Left lung (tissue), 10 donors: ENCODE data around the gene TCF12. TPM values are rescaled to one million over a fixed set of nuclear protein-coding genes. Genes with fewer than 3 reads are reported as not detected.

Experiments
- ATAC-seq: fragments of 200-7000 bp; cut with Tn5 transposase; one replicate; pipeline ENCODE4 v1.9.1; 2020; ENCODE audit warnings: moderate library complexity
- DNase-seq, 4 donors: peaks; one replicate each; pipeline ENCODE4 v3.0.0-alpha.2; 2013 to 2020
- H3K27ac ChIP-seq, 2 donors: fragments of 200-600 bp; sonication (generic) in 1 of 2; one replicate each; pipeline versions ENCODE4 v1.5.0 to v1.8.0; 2020 to 2021
- H3K27me3 ChIP-seq, 2 donors: fragments of 200-600 bp; sonication (generic) in 1 of 2; one replicate each; pipeline versions ENCODE4 v1.5.0 to v1.8.0; 2020 to 2021
- H3K36me3 ChIP-seq, 2 donors: fragments of 200-600 bp; sonication (generic) in 1 of 2; one replicate each; pipeline versions ENCODE4 v1.5.0 to v1.8.0; 2020 to 2021
- H3K4me1 ChIP-seq, 2 donors: fragments of 200-600 bp; one replicate each; pipeline ENCODE4 v1.8.0; 2021
- H3K4me3 ChIP-seq, 2 donors: fragments of 200-600 bp; sonication (generic) in 1 of 2; one replicate each; pipeline versions ENCODE4 v1.5.0 to v1.8.0; 2020 to 2021; ENCODE audit warnings: mild to moderate bottlenecking in 1 of 2
- H3K9me3 ChIP-seq, 2 donors: fragments of 200-600 bp; sonication (generic) in 1 of 2; one replicate each; pipeline versions ENCODE4 v1.5.0 to v1.8.0; 2020 to 2021
- CTCF ChIP-seq, 2 donors: fragments of 200-600 bp; sonication (generic) in 1 of 2; IDR thresholded peaks; one replicate each; pipeline versions ENCODE4 v1.5.0 to v1.8.0; 2021; ENCODE audit warnings: antibody characterized with exemption in 2 of 2
- intact Hi-C, 2 donors: fragments of 100-400 bp; cut with DNase I; formaldehyde crosslinking; loops; one replicate each; pipeline versions ENCODE4 v1.11.2 to v1.14.2; 2022
- polyA plus RNA-seq, 6 donors: library from polyadenylated mRNA; unstranded; fragments of 120-200 nt; gene quantifications; one replicate each; pipeline ENCODE4 v1.2.1, GENCODE V29; 2013; ENCODE audit not compliant: insufficient read length in 6 of 6
- total RNA-seq, 2 donors: library from RNA; stranded (reverse); fragmentation: NEBNext Ultra II Directional; extraction: Animal tissue kit (Norgen Biotek cat#: 25700); gene quantifications; one replicate each; pipeline ENCODE4 v1.2.1, GENCODE V29; 2021
- donor health status: DM: no; HTN: yes; CAD: no.
- donor health status: DM: no; HTN: no; CAD: no.

Gene TCF12
- total and polyA plus RNA-seq, 8 donors: 106 to 148 (median 130) TPM

- Histone ChIP-seq H3K27me3 (no peaks in the 10 kb centered on the region), H3K9me3 (no peaks in the 10 kb centered on the region), H3K27ac (peak overlapping the region; percentile 13 to 46), H3K36me3 (peaks cover 0 to 18% of the 10 kb centered on the region in 2 donors), H3K4me1 (peaks cover 0 to 4% of the 10 kb centered on the region in 2 donors), H3K4me3 (no peak overlapping the region)
- no peak for TF ChIP-seq CTCF (IDR thresholded peaks at IDR 0.05)
- DNase-seq (no peak), ATAC-seq (no peak)
- intact Hi-C loops: no loop called here
These were observed 310.6 kb downstream of the TCF12 start for GRCh38 chr15:57229051-57229450.

- peaks cover 0 to 34% of the 10 kb centered on the region in 2 donors for H3K36me3 ChIP-seq
These were observed 313.1 kb downstream of the TCF12 start for GRCh38 chr15:57231559-57231958.

GRCh38 chr15:57234156-57234555 lies 315.7 kb downstream of the TCF12 start:
- Histone ChIP-seq H3K9me3 (no peaks in the 10 kb centered on the region), H3K4me3 (no peak overlapping the region), H3K4me1 (peaks cover 7 to 10% of the 10 kb centered on the region in 2 donors), H3K36me3 (peaks cover 0 to 34% of the 10 kb centered on the region in 2 donors), H3K27ac (no peak overlapping the region), H3K27me3 (no peaks in the 10 kb centered on the region)
- DNase-seq (no peak), ATAC-seq (no peak)
- intact Hi-C loops: no loop called here
- TF ChIP-seq CTCF (IDR thresholded peaks at IDR 0.05): no peak

More at GRCh38 chr15:57231559-57231958, 313.1 kb downstream of the TCF12 start:
- Histone ChIP-seq H3K9me3 (no peaks in the 10 kb centered on the region), H3K27me3 (no peaks in the 10 kb centered on the region), H3K4me3 (no peak overlapping the region), H3K4me1 (peaks cover 0 to 8% of the 10 kb centered on the region in 2 donors), H3K27ac (no peak overlapping the region)
- TF ChIP-seq CTCF (IDR thresholded peaks at IDR 0.05): no peak
- intact Hi-C loops: no loop called here
- no peak for ATAC-seq
- no peak for DNase-seq

- TF ChIP-seq CTCF (IDR thresholded peaks at IDR 0.05): no peak
- Histone ChIP-seq H3K27me3 (no peaks in the 10 kb centered on the region), H3K27ac (peak overlapping the region in 1 of 2 donors; percentile 37), H3K4me1 (peaks cover 7 to 10% of the 10 kb centered on the region in 2 donors), H3K9me3 (no peaks in the 10 kb centered on the region), H3K36me3 (peaks cover 0 to 34% of the 10 kb centered on the region in 2 donors), H3K4me3 (no peak overlapping the region)
- ATAC-seq (no peak), DNase-seq (no peak)
- intact Hi-C loops: no loop called here
These were observed 316.7 kb downstream of the TCF12 start for GRCh38 chr15:57235186-57235585.

- DNase-seq: peak in 2 of 4 donors; percentile 66 to 74
- Histone ChIP-seq H3K9me3 (no peaks in the 10 kb centered on the region), H3K36me3 (peaks cover 0 to 34% of the 10 kb centered on the region in 2 donors), H3K27ac (peak overlapping the region in 1 of 2 donors; percentile 10), H3K4me1 (peaks cover 7 to 10% of the 10 kb centered on the region in 2 donors), H3K4me3 (no peak overlapping the region), H3K27me3 (no peaks in the 10 kb centered on the region)
- ATAC-seq: peak; percentile 60
- intact Hi-C loops: no loop called here
- TF ChIP-seq CTCF (IDR thresholded peaks at IDR 0.05): no peak
These were observed 317.4 kb downstream of the TCF12 start for GRCh38 chr15:57235873-57236272.
